ENCODE results near the gene ARHGAP4. TPM values are rescaled to one million over a fixed set of nuclear protein-coding genes. Genes with fewer than 3 reads are reported as not detected.

The ARHGAP4 gene
- total RNA-seq, 1 experiment from 2014 or later: 67.4 TPM

- TF ChIP-seq ZBTB33 (IDR thresholded peaks at IDR 0.05; ENCODE audit: extremely low read depth, insufficient replicate concordance, low read length): no peak
These were observed 43.9 kb upstream of the ARHGAP4 start (continued) for GRCh38 chrX:153969904-153970356.

- H4K20me1 ChIP-seq (ENCODE audit: insufficient read depth): no peaks in the 10 kb centered on the region
- CTCF ChIA-PET: no interaction called here
- no peak for TF ChIP-seq FOSL1 (IDR thresholded peaks at IDR 0.05; ENCODE audit: low read depth)
- no peak for TF ChIP-seq EZH2phosphoT487 (IDR thresholded peaks at IDR 0.05; ENCODE audit: borderline replicate concordance)
- TF ChIP-seq ELF1 (IDR thresholded peaks at IDR 0.05; ENCODE audit: borderline replicate concordance, low read depth): no peak
- no peak for TF ChIP-seq RAD21 (IDR thresholded peaks at IDR 0.05; ENCODE audit: low read depth)
- TF ChIP-seq ZNF274 (IDR thresholded peaks at IDR 0.05; ENCODE audit: low read depth, low read length): no peak
- TF ChIP-seq REST (IDR thresholded peaks at IDR 0.05; ENCODE audit: low read depth): no peak
- no peak for TF ChIP-seq MAX (IDR thresholded peaks at IDR 0.05)
- TF ChIP-seq ZBTB33 (IDR thresholded peaks at IDR 0.05; ENCODE audit: extremely low read depth, insufficient replicate concordance, low read length): no peak
- TF ChIP-seq SRF (IDR thresholded peaks at IDR 0.05; ENCODE audit: low read depth): no peak
- no peak for TF ChIP-seq ZFX (IDR thresholded peaks at IDR 0.05)
- no peak for TF ChIP-seq CBX3 (IDR thresholded peaks at IDR 0.05; ENCODE audit: low read depth)
- no peak for TF ChIP-seq TCF7L2 (IDR thresholded peaks at IDR 0.05; ENCODE audit: borderline replicate concordance, extremely low read depth, insufficient read depth, insufficient read length)
These were observed 43.2 kb upstream of the ARHGAP4 start for GRCh38 chrX:153969125-153969903.

More at GRCh38 chrX:153969125-153969903, 43.2 kb upstream of the ARHGAP4 start:
- peak overlapping the region; percentile 75 to 78 for H3K4me3 ChIP-seq (replicated peaks in 1 of 2; ENCODE audit: low read depth in 1 of 2, low read length in 2 of 2)
- peaks cover 0 to 11% of the 10 kb centered on the region in 2 experiments; a peak in 1 of 4 replicates for H3K36me3 ChIP-seq (ENCODE audit: control insufficient read depth in 1 of 2, insufficient read depth in 2 of 2, low read length in 2 of 2)
- peak overlapping the region; percentile 76 for H3K4me2 ChIP-seq (ENCODE audit: low read length)
- H3K27me3 ChIP-seq (ENCODE audit: insufficient read depth, low read length): no peaks in the 10 kb centered on the region
- intact Hi-C loops (cut with micrococcal nuclease): no loop called here
- BruUV-seq (replicated peaks): no TSS peak
- H3K79me2 ChIP-seq (ENCODE audit: insufficient read depth, low read length): peaks cover 74% of the 10 kb centered on the region
- H3K9me2 ChIP-seq (ENCODE audit: insufficient read depth): no peaks in the 10 kb centered on the region
- ATAC-seq (no peak), DNase-seq (ENCODE audit: low read depth, low spot score) (no peak)
- H3K9me3 ChIP-seq (ENCODE audit: control insufficient read depth in 1 of 2, insufficient read depth in 1 of 2, low read depth in 1 of 2, low read length in 2 of 2): no peaks in the 10 kb centered on the region
- ChIA-PET POLR2A (no interaction called here), RAD21 (ENCODE audit: low non-redundant PET in 1 of 2, low total read pairs in 2 of 2, uncharacterized antibody in 2 of 2, unreplicated experiment in 2 of 2) (no interaction called here)
- H2AFZ ChIP-seq (ENCODE audit: low read depth, low read length, poor library complexity, severe bottlenecking): no peak overlapping the region
- H3K27ac ChIP-seq (ENCODE audit: low read depth, low read length): peak overlapping the region; percentile 33
- peaks cover 12 to 24% of the 10 kb centered on the region in 2 experiments for H3K4me1 ChIP-seq (ENCODE audit: control insufficient read depth in 1 of 2, insufficient read depth in 2 of 2, low read length in 2 of 2)
- H3K9ac ChIP-seq (ENCODE audit: low read length): peak overlapping the region; percentile 99
